Measurements from ENCODE around the gene PEX13. TPM values are rescaled to one million over a fixed set of nuclear protein-coding genes. Genes with fewer than 3 reads are reported as not detected.
"Not testable (repeated sequence)": the region's sequence is repeated elsewhere in the genome, so short reads cannot be mapped to it uniquely, and the experiment has no call there.

Gene PEX13
- total RNA-seq, 4 donors from 2014 or later = 21.0 to 42.3 (median 26.2) TPM

DNA sequence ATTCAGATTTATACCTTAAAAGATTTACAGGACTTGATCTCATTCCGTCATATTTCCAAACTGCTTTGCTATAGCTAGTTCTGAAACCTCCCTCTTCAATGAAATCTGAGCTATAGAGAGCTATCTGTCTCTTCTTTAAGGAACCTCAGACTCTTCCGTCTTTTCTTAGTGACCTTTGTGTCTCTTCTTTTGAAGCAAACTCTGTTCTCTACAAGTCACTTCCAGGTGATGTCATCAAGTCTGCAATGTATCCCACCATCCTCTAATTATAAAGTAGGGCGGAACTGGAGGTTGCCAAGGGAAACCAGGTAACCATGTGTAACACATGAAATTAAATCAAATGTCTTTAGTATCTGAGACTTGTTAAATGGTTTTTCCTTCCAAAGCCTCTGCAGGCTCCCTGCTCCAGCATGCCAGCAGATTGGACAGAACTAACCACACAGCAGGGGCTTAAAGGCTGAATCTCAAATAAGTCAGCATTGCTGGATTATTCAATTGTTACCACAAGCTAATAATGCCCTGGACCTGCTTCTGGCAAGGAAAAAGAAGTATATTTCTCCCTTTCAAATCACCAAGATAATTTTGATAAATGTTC is 41.2 kb upstream of the PEX13 start:
- no peak overlapping the region for H3K4me3 ChIP-seq
- no peaks in the 10 kb centered on the region for H3K4me1 ChIP-seq
- H3K27ac ChIP-seq (replicated peaks in 1 of 4) = no peak overlapping the region
- H3K27me3 ChIP-seq = no peaks in the 10 kb centered on the region
- TF ChIP-seq EP300 (IDR thresholded peaks at IDR 0.05) = no peak
- no peak for TF ChIP-seq POLR2AphosphoS5 (IDR thresholded peaks at IDR 0.05)
- TF ChIP-seq, protein P1, sequence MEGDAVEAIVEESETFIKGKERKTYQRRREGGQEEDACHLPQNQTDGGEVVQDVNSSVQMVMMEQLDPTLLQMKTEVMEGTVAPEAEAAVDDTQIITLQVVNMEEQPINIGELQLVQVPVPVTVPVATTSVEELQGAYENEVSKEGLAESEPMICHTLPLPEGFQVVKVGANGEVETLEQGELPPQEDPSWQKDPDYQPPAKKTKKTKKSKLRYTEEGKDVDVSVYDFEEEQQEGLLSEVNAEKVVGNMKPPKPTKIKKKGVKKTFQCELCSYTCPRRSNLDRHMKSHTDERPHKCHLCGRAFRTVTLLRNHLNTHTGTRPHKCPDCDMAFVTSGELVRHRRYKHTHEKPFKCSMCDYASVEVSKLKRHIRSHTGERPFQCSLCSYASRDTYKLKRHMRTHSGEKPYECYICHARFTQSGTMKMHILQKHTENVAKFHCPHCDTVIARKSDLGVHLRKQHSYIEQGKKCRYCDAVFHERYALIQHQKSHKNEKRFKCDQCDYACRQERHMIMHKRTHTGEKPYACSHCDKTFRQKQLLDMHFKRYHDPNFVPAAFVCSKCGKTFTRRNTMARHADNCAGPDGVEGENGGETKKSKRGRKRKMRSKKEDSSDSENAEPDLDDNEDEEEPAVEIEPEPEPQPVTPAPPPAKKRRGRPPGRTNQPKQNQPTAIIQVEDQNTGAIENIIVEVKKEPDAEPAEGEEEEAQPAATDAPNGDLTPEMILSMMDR (IDR thresholded peaks at IDR 0.05) = no peak
- TF ChIP-seq POLR2A (IDR thresholded peaks at IDR 0.05; ENCODE audit: low read depth) = no peak
- no peaks in the 10 kb centered on the region for H3K9me3 ChIP-seq
- intact Hi-C loops (cut with DNase I) = no loop called here
- WGBS = 90% methylated on average over 3 of the region's 3 CpGs
- DNase-seq (ENCODE audit: extremely low spot score) = no peak
- H3K36me3 ChIP-seq = no peaks in the 10 kb centered on the region

DNA sequence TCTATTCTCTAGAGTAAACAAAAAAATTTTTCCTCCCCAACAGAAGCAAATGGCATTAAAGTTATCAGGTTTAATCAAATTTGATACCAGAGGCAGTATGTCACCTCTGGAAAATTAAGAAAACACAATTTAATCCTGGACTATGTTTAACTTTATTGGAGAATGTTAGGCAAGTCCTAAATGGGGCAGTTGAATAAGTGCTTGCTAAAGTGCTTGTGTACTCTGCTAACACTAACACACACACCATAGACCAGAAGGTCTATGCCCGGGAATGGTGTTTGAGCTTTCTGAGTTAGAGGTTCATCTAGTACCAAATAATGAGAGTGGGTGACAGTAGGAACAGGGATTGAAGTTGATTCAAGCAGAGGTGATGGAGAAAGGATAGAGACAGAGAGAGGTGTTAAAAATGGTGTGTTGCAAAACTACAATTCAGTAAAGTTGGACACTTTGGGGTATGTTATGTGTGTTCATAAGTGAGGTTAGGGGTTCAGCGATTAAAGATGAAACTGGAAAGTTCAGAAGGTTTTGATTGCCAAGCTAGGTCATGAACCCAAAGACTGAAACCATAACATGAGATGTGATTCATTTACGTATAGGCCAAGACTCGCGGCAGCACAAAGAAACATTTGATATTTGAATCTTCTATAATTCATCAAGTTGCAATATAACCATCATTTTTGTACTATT is 40.5 kb upstream of the PEX13 start:
- Histone ChIP-seq H3K36me3 (no peaks in the 10 kb centered on the region), H3K27ac (replicated peaks in 1 of 4) (no peak overlapping the region), H3K27me3 (no peaks in the 10 kb centered on the region), H3K4me3 (no peak overlapping the region), H3K4me1 (no peaks in the 10 kb centered on the region), H3K9me3 (no peaks in the 10 kb centered on the region)
- DNase-seq (ENCODE audit: extremely low spot score) = no peak
- TF ChIP-seq POLR2AphosphoS5 (IDR thresholded peaks at IDR 0.05) (no peak), EP300 (IDR thresholded peaks at IDR 0.05) (no peak)
- intact Hi-C loops (cut with DNase I) = no loop called here
- 70% methylated on average over 5 of the region's 5 CpGs for WGBS

DNA sequence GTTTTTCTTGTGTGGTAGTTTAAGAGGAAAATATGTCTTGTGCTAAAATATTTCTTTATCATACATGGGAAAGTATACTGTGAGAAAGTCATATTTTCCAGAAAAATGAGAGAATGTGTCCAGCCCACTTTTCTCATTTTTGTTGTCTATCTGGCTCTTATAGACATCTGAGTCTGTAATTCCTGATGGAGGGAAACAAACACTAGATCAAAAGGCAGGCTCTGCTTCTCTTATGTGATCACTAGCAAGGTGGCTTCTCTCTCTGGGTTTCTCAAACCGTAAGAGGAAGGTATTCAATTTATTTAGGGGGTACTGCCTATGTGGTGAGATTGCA is 40.0 kb upstream of the PEX13 start:
- no peaks in the 10 kb centered on the region for H3K27me3 ChIP-seq
- intact Hi-C loops (cut with DNase I) = no loop called here
- DNase-seq (ENCODE audit: extremely low spot score) = no peak
- H3K36me3 ChIP-seq = no peaks in the 10 kb centered on the region
- 86% methylated on average over 1 of the region's 1 CpG for WGBS
- no peaks in the 10 kb centered on the region for H3K9me3 ChIP-seq
- TF ChIP-seq EP300 (IDR thresholded peaks at IDR 0.05) (no peak), POLR2AphosphoS5 (IDR thresholded peaks at IDR 0.05) (no peak), POLR2A (IDR thresholded peaks at IDR 0.05; ENCODE audit: low read depth) (no peak)
- TF ChIP-seq, protein P1 (IDR thresholded peaks at IDR 0.05) = no peak
- H3K4me3 ChIP-seq = no peak overlapping the region
- H3K27ac ChIP-seq (replicated peaks in 1 of 4) = no peak overlapping the region
- no peaks in the 10 kb centered on the region for H3K4me1 ChIP-seq

DNA sequence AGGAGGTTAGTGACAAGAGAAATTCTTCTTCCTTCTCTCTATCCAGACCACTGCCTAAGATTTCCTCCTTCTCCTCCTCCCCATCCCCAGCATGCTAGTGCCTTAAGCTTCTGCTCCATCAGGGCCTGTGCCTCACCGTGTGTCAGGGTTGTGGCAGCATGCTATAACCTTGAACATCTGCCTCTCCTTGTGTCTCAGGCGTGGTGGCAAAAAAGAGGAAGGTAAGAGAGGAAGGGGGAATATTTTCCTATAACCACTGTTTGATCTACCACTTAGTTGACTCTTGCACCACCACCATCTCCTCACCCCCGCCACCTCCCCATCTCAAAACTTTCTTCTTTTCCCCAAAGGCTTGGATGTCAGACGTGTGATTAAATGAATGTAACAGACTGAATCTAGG is 38.3 kb upstream of the PEX13 start:
- TF ChIP-seq EP300 (IDR thresholded peaks at IDR 0.05) = no peak
- TF ChIP-seq, protein P1 (IDR thresholded peaks at IDR 0.05) = no peak
- no peak for TF ChIP-seq POLR2AphosphoS5 (IDR thresholded peaks at IDR 0.05)
- no peak for TF ChIP-seq POLR2A (IDR thresholded peaks at IDR 0.05; ENCODE audit: low read depth)
- no peaks in the 10 kb centered on the region for H3K9me3 ChIP-seq
- no peaks in the 10 kb centered on the region for H3K27me3 ChIP-seq
- H3K4me3 ChIP-seq = no peak overlapping the region
- intact Hi-C loops (cut with DNase I) = no loop called here
- WGBS = 76% methylated on average over 4 of the region's 4 CpGs
- no peaks in the 10 kb centered on the region for H3K36me3 ChIP-seq
- no peak overlapping the region for H3K27ac ChIP-seq (replicated peaks in 1 of 4)
- DNase-seq (ENCODE audit: extremely low spot score) = no peak
- no peaks in the 10 kb centered on the region for H3K4me1 ChIP-seq

DNA sequence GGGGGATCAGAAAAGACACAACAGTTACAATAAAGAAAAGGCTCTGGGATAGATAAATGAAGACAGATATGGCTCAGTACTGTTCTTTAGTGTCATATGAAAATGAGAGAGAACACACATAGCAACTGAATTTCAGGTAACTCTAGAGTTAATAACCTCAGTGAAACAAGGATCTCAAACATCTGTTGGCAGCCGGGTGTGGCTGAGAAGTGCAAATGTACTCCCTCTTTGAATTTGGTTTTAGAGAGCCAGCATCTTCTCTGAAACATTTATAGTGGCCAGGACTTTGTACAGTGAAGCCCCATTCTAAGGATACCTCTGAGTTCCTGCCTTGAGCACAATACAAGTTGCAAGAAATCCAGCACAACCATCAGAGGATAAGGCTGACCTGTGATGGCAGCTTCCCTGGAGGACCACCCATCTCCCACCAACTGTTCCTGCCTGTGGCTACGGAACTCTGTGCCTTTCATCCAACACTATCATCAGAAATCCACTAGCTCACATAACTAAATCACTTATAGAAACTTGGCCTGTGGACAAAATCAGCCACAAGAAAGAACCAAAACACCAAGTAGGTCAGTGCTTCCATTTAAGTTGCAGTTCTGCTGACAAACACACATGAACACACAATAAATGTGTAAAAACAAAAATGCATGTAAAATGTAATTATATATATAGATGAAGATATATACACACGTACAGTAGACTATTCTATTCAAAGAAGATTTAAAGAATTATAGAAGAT is 37.3 kb upstream of the PEX13 start:
- no peak overlapping the region for H3K27ac ChIP-seq (replicated peaks in 1 of 4)
- no peak overlapping the region for H3K4me3 ChIP-seq
- 77% methylated on average over 3 of the region's 3 CpGs for WGBS
- no peaks in the 10 kb centered on the region for H3K27me3 ChIP-seq
- TF ChIP-seq POLR2AphosphoS5 (IDR thresholded peaks at IDR 0.05) = no peak
- TF ChIP-seq EP300 (IDR thresholded peaks at IDR 0.05) = no peak
- TF ChIP-seq POLR2A (IDR thresholded peaks at IDR 0.05; ENCODE audit: low read depth) = no peak
- TF ChIP-seq, protein P1 (IDR thresholded peaks at IDR 0.05) = no peak
- DNase-seq (ENCODE audit: extremely low spot score) = no peak
- H3K9me3 ChIP-seq = no peaks in the 10 kb centered on the region
- no peaks in the 10 kb centered on the region for H3K4me1 ChIP-seq
- H3K36me3 ChIP-seq = no peaks in the 10 kb centered on the region
- intact Hi-C loops (cut with DNase I) = no loop called here

DNA sequence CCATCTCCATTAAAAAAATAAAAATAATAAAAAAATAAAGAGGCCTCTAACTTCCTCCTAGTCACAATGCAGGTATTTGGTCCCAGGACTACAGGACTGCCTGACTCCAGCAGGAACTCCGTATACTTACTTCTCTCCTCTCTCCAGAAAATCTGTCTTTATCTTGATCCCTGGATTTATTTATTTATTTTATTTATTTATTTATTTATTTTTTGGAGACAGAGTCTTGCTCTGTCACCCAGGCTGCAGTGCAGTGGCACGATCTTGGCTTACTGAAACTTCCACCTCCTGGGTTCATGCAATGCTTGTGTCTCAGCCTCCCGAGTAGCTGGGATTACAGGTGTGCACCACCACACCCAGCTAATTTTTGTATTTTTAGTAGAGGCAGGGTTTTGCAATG is 35.5 kb upstream of the PEX13 start:
- WGBS = 98% methylated on average over 3 of the region's 3 CpGs
- H3K27me3 ChIP-seq; H3K36me3 ChIP-seq; H3K4me1 ChIP-seq; H3K27ac ChIP-seq (replicated peaks in 1 of 4); intact Hi-C loops (cut with DNase I); DNase-seq (ENCODE audit: extremely low spot score); H3K9me3 ChIP-seq; H3K4me3 ChIP-seq: not testable (repeated sequence)

Measured in esophagus muscularis mucosa (tissue), 4 donors.